ENCODE results near the gene ITGA3.

DNA sequence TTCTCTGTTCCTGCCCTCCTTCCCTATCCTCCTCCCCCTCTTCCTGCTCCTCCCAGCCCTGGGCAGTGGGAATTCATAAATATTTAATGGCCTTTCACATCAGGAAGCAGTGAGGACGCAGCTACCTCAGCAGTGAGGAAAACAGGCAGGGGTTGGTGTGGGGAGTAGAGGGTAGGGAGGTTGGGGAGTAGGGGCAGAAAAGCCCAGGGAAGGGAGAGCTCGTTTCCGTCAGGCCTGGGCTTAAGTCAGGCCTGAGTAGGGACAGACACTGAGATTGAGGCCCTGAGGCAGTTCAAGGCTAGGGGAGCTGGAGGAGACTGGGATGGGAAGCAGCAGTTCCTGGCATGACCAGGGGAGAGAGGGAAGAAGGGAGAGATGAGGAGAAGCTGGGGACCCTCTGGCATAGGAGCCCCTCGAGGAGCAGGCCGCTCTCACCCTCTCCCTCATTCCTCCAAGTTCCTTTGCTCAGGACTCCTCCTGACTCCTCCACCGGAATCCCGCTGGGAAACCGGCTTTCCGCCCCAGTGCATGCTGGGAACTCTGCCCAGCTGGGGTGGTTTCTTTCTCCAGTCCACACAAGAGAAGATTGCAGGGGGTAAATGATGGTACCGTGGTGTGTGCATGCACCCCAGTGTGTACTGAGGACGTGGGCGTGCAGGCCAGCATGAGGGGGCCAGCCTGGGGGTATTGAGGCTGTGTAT, 67.9 kb downstream of the ITGA3 start:
- no peak for TF ChIP-seq POLR2AphosphoS5 (IDR thresholded peaks at IDR 0.05)
- TF ChIP-seq CTCF (IDR thresholded peaks at IDR 0.05): no peak
- TF ChIP-seq POLR2A (IDR thresholded peaks at IDR 0.05): no peak

Data from upper lobe of left lung (tissue), 4 donors.